Activated T-cell treated with anti-CD3 and anti-CD28 coated beads, Interleukin-2, amount 50 U/mL, for 4 hours (primary cell): ENCODE measurements around the gene HMG20A. TPM values are rescaled to one million over a fixed set of nuclear protein-coding genes. Genes with fewer than 3 reads are reported as not detected.

Experiments
- ATAC-seq, 2 donors: fragments of 200-7000 bp; cut with Tn5 transposase; one replicate each; pipeline ENCODE4 v1.10.0; 2021
- DNase-seq: peaks from one replicate; pipeline ENCODE4 v3.0.0-alpha.2; 2020
- H3K27me3 Mint-ChIP-seq: one replicate; pipeline ENCODE4 v1.8.0; 2021; ENCODE audit warnings: low read depth, mixed read lengths
- H3K36me3 Mint-ChIP-seq: one replicate; pipeline ENCODE4 v1.8.0; 2022; ENCODE audit warnings: mixed read lengths; ENCODE audit not compliant: insufficient read depth
- H3K4me1 Mint-ChIP-seq: one replicate; pipeline ENCODE4 v1.8.0; 2021; ENCODE audit warnings: low read depth, mixed read lengths
- H3K4me3 Mint-ChIP-seq: one replicate; pipeline ENCODE4 v1.8.0; 2021; ENCODE audit warnings: mild to moderate bottlenecking, moderate library complexity, mixed read lengths
- H3K9me3 Mint-ChIP-seq: one replicate; pipeline ENCODE4 v1.8.0; 2021; ENCODE audit warnings: mixed read lengths
- total RNA-seq, 3 donors: library from RNA; stranded (reverse); gene quantifications; one replicate each; pipeline ENCODE4 v1.2.1, GENCODE V29; 2021

The HMG20A gene
- total RNA-seq, 3 donors from 2014 or later = 32.7 to 35.1 (median 34.3) TPM

- Mint-ChIP-seq H3K27me3 (peaks cover 13% of the 10 kb centered on the region), H3K4me1 (no peaks in the 10 kb centered on the region), H3K9me3 (no peaks in the 10 kb centered on the region), H3K4me3 (no peak overlapping the region), H3K36me3 (peaks cover 2% of the 10 kb centered on the region)
- DNase-seq = no peak
- no peak for ATAC-seq
Measured at GRCh38 chr15:77527831-77528231, 107.1 kb downstream of the HMG20A start.

- H3K36me3 Mint-ChIP-seq = peaks cover 2% of the 10 kb centered on the region
- ATAC-seq (no peak), DNase-seq (no peak)
- no peaks in the 10 kb centered on the region for H3K4me1 Mint-ChIP-seq
- no peak overlapping the region for H3K4me3 Mint-ChIP-seq
- no peaks in the 10 kb centered on the region for H3K9me3 Mint-ChIP-seq
- H3K27me3 Mint-ChIP-seq = peaks cover 13% of the 10 kb centered on the region
Measured at GRCh38 chr15:77528290-77528967, 107.7 kb downstream of the HMG20A start.

GRCh38 chr15:77528968-77529319 is 108.3 kb downstream of the HMG20A start:
- H3K27me3 Mint-ChIP-seq = peaks cover 13% of the 10 kb centered on the region
- no peaks in the 10 kb centered on the region for H3K9me3 Mint-ChIP-seq
- ATAC-seq = no peak
- H3K36me3 Mint-ChIP-seq = peaks cover 2% of the 10 kb centered on the region
- H3K4me1 Mint-ChIP-seq = no peaks in the 10 kb centered on the region
- DNase-seq = no peak
- H3K4me3 Mint-ChIP-seq = no peak overlapping the region

GRCh38 chr15:77529394-77530159 is 108.9 kb downstream of the HMG20A start:
- Mint-ChIP-seq H3K4me3 (no peak overlapping the region), H3K4me1 (no peaks in the 10 kb centered on the region), H3K36me3 (peaks cover 2% of the 10 kb centered on the region), H3K9me3 (no peaks in the 10 kb centered on the region), H3K27me3 (peaks cover 13% of the 10 kb centered on the region)
- ATAC-seq (no peak), DNase-seq (no peak)

GRCh38 chr15:77530576-77530975 is 109.9 kb downstream of the HMG20A start:
- no peak for DNase-seq
- H3K27me3 Mint-ChIP-seq = peaks cover 15% of the 10 kb centered on the region
- H3K9me3 Mint-ChIP-seq = no peaks in the 10 kb centered on the region
- H3K36me3 Mint-ChIP-seq = peaks cover 2% of the 10 kb centered on the region
- H3K4me1 Mint-ChIP-seq = no peaks in the 10 kb centered on the region
- H3K4me3 Mint-ChIP-seq = no peak overlapping the region
- ATAC-seq = no peak

GRCh38 chr15:77531191-77532000 is 110.7 kb downstream of the HMG20A start:
- Mint-ChIP-seq H3K36me3 (peaks cover 2% of the 10 kb centered on the region), H3K9me3 (no peaks in the 10 kb centered on the region), H3K4me1 (no peaks in the 10 kb centered on the region), H3K4me3 (no peak overlapping the region), H3K27me3 (peaks cover 15% of the 10 kb centered on the region)
- DNase-seq (no peak), ATAC-seq (no peak)

- no peaks in the 10 kb centered on the region for H3K4me1 Mint-ChIP-seq
- no peak overlapping the region for H3K4me3 Mint-ChIP-seq
- peaks cover 2% of the 10 kb centered on the region for H3K36me3 Mint-ChIP-seq
- H3K9me3 Mint-ChIP-seq = no peaks in the 10 kb centered on the region
- H3K27me3 Mint-ChIP-seq = peaks cover 15% of the 10 kb centered on the region
- DNase-seq (no peak), ATAC-seq (no peak)
Measured at GRCh38 chr15:77532067-77532710, 111.5 kb downstream of the HMG20A start.

- Mint-ChIP-seq H3K4me1 (peaks cover 2% of the 10 kb centered on the region), H3K4me3 (no peak overlapping the region), H3K9me3 (no peaks in the 10 kb centered on the region), H3K36me3 (peaks cover 2% of the 10 kb centered on the region), H3K27me3 (peaks cover 15% of the 10 kb centered on the region)
- ATAC-seq (no peak), DNase-seq (no peak)
Measured at GRCh38 chr15:77532846-77533245, 112.2 kb downstream of the HMG20A start.

- H3K36me3 Mint-ChIP-seq = peaks cover 2% of the 10 kb centered on the region
- no peak for DNase-seq
- ATAC-seq = no peak
Measured at GRCh38 chr15:77533578-77534430, 113.1 kb downstream of the HMG20A start.

More at GRCh38 chr15:77533578-77534430, 113.1 kb downstream of the HMG20A start:
- Mint-ChIP-seq H3K9me3 (no peaks in the 10 kb centered on the region), H3K27me3 (peaks cover 15% of the 10 kb centered on the region), H3K4me1 (peaks cover 2% of the 10 kb centered on the region), H3K4me3 (no peak overlapping the region)

Other genes starting within 250 kb of the HMG20A start
- gene PEAK1, start 784 bp upstream of the HMG20A start, total RNA-seq = 10 to 100 TPM; 15.5 to 23.1 (median 21.2) TPM
- gene LINGO1, start 212.0 kb downstream of the HMG20A start, total RNA-seq = not detected